HG03103 (cell line): ENCODE data around the gene ZNF784.

Source experiments
- ATAC-seq: cut with Tn5 transposase; IDR thresholded peaks from one replicate; pipeline ENCODE4 v1.9.1; 2021; ENCODE audit warnings: low read depth; ENCODE audit not compliant: unreplicated experiment

ZNF784 gene

DNA sequence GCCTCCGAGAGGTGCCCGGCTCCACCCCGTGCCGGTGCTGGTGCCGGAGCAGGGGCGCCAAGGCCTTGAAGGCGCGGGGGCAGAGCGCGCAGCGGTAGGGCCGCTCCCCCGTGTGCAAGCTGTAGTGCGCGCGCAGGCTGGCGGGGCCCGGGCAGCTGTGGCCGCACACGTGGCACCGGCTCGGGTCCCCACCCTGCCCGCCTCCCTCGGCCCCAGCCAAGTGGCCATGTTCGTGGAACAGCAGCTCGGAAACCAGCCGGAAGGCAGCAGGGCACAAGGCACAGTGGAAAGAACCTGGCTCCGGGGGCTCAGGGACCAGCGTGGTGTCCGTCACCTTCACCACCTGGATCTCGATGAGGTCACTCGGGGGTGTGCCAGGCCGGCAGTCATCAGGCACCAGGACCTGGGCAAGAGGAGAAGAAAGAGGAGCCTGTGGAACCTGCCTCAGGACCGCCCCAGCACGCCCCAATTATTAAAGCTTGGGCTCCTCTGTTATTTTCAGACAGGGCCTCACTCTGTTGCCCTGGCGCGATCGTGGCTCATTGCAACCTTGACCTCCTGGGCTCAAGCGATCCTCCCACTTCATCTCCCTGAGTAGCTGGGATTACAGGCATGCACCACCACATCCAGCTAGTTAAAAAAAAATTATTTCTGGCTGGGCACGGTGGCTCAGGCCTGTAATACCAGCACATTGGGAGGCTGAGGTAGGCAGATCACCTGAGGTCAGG lies 2.0 kb downstream of the ZNF784 start:
- ATAC-seq, result no peak

DNA sequence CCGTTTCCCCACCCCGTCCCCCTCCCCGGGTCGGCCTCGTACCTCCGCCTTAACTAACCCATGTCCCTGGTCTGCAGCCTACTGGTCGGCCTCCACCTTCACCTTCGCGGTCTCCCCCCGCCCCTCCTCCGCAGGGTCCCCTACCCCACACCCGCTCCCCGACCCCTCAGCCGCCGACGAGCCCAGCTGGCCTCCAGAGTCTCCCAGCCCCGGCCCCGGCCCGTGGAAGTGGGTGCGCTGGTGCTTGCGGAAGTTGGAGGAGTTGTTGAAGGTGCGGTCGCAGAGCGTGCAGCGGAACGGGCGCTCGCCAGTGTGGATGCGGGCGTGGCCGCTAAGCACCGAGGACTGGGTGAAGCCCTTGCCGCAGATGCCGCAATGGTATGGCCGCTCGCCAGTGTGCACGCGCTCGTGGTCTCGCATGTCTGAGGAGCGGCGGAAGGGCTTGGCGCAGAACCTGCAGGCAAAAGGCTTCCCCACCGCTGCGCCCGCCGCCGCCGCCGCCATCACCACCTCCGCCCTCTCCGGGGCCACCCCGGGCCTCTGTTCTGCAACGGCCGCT lies 2.6 kb downstream of the ZNF784 start:
- ATAC-seq, result no peak

DNA sequence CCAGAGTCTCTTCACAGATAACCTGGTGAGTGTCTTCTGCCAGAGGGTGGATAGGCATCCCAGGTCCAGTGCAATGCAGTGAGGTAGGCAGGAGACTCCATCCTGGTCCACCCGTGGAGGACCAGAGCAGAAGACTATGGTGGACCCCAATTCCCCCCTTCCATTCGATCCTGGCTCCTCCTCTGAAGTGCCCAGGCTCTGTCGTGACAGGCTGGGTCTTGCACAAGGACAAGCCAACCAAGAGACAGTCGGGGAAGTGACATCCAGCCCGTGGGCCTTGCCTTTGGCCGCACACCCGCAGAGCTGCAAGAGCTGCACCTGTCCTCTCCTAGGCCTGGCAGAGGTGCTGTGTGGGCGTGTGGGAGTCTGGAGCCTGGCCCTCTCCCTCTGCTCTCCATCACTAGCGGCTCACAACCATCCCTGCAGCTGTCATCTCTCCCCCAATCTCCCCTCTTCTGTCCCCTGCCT lies 3.1 kb downstream of the ZNF784 start:
- no peak for ATAC-seq

DNA sequence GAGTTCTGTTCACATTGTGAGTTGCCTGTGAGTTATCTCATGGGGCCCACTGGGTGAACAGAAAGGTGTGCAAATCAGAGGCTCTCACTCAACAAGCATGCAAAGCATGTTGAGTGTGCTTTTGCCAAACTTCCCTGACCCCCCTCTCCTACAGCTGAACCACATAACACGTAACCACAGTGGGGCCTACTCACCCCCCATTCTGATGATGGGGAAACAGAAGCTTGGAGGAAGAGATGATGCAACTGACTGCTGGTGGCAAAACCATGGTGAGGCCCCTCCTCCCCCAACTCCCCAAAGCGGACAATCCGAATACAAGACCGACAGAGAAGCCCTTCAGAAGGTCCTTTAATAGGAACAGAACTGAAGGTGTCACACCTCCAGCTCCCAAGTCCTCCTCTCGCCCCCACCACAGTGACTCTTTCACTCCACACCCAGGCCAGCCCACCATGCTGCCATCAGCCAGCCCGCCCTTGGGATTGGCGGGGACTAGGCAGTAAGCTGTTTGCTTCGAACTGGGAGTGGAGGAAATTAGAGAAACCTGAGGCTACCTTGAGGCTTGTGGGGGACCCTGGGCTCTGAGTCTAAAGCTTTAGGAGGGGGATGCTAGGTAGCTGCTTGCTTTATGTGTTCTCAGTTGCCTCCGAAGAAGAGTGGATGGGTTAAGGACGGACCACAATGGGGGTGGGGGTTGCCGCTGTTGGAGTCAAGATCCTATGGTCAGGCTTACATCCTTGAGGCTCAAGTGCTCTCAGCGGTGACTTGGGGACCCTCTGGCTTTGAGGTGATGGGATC lies 3.8 kb downstream of the ZNF784 start:
- ATAC-seq, result no peak

DNA sequence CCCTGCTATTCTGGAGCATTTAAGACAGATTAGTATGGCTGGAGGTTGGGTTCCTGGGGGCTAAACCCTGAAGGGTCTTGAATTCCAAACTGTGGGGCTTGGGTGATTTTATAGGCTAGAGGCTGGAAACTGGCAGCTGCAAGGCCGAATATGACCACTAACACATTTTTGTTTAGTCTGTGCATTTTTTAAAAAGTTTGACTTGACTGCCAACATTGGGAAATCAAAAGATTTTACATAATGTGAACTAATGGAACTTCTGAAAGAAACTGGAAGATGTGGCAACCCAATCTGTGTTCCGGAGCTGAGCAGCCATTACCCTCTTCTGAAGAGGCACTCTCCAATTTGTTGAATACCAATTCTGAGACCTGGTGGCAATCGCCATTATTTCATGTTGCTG lies 5.1 kb downstream of the ZNF784 start:
- no peak for ATAC-seq

DNA sequence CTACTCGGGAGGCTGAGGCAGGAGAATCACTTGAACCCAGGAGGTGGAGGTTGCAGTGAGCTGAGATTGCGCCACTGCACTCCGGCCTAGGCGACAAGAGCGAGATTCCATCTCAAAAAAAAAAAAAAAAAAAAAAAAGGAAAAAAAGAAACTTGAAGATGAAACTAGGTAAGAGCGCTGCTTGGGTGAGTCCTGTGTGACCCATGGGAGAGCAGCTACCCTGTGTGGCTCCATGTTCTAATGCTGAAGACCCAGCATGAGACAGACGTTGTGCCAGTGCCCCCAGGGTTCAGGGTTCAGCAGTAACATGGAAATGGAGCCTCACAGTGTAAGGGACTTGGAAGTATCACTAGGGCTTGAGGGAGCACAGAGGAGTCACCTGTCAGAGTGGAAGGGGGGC lies 5.9 kb downstream of the ZNF784 start:
- no peak for ATAC-seq

DNA sequence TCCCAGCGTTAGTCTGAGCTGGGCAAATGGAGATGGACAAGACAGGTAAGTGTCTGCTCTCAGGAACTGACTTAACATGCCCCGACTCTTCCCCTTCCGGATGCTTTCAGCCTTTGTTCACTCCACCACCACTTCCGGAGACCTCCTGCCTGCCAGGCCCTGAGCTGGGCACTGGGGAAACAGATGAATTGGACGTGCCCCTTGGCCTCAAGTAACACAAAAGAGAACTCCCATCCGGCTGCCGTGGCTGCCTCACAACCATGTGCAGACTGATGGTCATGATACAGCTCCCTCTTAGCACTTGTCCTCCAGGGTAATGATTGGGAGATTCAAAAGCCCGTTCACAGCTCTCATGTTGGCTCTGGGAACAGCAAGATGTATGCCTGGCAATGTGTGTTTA lies 6.9 kb downstream of the ZNF784 start:
- no peak for ATAC-seq

DNA sequence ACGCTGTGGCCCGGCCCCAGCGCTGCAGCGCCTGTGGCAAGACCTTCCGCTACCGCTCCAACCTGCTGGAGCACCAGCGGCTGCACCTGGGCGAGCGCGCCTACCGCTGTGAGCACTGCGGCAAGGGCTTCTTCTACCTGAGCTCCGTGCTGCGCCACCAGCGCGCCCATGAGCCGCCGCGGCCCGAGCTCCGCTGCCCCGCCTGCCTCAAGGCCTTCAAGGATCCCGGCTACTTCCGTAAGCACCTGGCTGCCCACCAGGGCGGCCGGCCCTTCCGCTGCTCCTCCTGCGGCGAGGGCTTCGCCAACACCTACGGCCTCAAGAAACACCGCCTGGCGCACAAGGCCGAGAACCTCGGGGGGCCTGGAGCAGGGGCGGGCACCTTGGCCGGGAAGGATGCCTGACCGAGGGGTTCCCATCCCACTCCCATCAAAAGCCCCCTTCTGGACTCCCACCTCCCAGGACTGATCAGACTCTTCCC lies 7.9 kb downstream of the ZNF784 start:
- no peak for ATAC-seq

DNA sequence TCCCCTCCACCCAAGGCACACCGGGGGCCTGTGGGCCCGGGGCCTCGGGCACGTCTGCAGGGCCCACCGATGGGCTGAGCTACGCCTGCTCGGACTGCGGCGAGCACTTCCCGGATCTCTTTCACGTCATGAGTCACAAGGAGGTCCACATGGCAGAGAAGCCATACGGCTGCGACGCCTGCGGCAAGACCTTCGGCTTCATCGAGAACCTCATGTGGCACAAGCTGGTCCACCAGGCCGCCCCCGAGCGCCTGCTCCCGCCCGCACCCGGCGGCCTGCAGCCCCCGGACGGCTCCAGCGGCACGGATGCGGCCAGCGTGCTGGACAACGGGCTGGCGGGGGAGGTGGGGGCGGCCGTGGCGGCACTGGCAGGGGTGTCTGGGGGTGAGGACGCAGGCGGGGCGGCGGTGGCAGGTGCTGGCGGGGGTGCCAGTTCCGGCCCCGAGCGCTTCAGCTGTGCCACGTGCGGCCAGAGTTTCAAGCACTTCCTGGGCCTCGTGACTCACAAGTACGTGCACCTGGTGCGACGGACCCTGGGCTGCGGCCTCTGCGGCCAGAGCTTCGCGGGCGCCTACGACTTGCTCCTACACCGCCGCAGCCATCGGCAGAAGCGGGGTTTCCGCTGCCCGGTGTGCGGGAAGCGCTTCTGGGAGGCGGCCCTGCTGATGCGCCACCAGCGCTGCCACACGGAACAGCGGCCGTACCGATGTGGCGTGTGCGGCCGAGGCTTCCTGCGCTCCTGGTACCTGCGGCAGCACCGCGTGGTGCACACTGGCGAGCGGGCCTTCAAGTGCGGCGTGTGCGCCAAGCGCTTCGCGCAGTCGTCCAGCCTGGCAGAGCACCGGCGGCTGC lies 8.6 kb downstream of the ZNF784 start:
- no peak for ATAC-seq

DNA sequence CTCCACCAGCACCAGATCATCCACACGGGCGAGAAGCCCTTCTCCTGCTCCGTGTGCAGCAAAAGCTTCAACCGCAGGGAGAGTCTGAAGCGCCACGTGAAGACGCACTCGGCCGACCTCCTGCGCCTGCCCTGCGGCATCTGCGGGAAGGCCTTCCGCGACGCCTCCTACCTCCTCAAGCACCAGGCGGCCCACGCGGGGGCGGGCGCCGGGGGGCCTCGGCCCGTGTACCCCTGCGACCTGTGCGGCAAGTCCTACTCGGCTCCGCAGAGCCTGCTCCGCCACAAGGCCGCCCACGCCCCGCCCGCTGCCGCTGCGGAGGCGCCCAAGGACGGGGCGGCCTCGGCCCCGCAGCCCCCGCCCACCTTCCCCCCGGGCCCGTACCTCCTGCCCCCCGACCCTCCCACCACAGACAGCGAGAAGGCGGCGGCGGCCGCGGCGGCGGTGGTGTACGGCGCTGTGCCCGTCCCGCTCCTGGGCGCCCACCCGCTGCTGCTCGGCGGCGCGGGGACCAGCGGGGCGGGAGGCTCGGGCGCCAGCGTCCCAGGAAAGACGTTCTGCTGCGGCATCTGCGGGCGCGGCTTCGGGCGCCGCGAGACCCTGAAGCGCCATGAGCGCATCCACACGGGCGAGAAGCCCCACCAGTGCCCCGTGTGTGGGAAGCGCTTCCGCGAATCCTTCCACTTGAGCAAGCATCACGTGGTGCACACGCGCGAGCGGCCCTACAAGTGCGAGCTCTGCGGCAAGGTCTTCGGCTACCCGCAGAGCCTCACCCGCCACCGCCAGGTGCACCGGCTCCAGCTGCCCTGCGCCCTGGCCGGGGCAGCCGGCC lies 9.4 kb downstream of the ZNF784 start:
- ATAC-seq, result no peak

DNA sequence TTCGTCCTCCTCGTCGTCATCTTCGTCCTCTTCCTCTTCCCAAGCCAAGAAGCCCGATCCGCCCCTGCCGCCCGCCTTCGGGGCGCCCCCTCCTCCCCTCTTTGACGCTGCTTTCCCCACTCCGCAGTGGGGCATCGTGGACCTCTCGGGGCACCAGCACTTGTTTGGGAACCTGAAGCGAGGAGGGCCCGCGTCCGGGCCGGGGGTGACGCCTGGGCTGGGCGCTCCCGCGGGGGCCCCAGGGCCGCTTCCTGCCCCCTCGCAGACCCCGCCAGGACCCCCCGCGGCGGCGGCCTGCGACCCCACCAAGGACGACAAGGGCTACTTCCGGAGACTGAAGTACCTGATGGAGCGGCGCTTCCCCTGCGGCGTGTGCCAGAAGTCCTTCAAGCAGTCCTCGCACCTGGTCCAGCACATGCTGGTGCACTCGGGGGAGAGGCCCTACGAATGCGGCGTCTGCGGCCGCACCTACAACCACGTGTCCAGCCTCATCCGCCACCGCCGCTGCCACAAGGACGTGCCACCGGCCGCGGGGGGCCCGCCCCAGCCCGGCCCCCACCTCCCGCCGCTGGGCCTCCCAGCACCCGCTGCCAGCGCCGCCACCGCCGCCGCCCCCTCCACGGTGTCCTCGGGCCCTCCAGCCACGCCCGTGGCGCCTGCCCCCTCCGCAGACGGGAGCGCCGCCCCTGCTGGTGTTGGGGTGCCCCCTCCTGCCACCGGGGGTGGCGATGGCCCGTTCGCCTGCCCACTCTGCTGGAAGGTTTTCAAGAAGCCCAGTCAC lies 10.2 kb downstream of the ZNF784 start:
- no peak for ATAC-seq

DNA sequence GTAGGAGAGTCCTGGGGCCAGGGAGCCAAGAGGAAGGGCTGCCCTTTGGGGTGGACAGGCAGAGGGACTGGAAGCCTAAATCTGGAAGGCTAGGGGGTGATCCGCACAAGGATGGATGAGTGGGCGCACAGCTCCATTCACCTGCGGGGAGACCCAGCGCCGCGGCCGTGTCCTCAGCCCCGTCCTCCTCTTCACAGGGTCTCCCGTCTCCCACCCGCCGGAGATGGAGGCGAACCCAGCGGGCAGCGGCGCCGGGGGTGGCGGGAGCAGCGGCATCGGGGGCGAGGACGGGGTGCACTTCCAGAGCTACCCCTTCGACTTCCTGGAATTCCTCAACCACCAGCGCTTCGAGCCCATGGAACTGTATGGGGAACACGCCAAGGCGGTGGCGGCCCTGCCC lies 11.0 kb downstream of the ZNF784 start:
- no peak for ATAC-seq

DNA sequence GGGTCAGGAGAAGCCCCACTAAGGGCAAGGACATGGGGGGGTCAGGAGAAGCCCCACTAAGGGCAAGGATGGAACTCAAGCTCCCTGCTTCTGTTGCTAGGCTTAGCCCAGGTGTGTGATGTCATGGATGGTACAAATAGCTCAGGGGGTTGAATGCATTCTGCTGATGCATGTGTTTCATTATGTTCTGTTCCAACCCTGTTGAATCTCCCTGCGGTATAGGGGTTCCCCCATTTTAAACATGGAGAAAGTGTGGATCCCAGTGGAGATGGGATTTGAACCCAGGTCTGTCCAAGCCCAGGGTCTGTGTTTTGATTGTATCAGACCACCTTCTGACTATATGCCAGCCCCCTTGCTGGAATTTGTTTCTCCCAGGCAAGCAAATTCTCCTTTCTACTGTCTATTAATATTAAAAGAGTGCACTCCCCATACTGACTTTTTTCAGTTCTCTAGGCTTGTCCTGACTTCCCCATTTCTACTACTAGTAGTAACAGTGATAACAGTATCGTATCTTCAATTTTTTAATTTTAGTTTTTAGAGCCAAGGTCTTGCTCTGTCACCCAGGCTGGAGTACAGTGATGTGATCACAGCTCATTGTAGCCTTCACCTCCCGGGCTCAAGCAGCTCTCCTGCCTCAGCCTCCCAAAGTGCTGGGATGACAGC lies 12.3 kb downstream of the ZNF784 start:
- ATAC-seq, result no peak

DNA sequence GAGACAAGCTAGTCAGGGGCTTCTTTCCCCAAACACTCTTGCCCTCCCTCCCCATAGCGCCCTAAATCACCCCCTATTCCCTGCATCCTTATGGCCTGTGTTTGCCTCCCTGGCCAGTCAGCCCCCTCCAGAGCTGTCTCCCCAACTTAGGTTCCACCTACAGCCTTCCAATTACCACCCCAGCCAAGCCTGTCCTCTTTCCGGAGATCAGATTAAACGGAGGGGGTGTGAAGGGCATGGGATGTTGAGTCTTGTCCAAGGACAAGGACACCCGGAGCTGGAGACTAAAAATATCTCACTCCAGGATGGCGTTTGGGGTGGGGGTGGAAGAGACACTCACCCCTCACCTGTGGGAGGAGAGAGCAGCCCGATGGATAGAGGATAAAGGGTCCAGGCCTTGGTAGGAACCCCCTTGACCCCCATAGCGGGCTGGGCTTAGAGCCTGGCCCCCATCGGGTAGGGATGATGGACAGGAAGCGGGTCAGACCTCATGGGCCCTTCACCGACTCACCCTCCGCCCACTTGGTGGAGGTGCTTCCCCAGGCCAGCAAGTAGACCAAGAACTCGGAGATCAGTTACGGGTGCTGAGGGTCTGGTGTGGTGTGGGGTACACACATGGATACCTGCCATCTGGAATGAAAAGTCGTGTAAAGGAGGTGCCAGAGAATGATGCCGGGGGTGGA lies 12.9 kb downstream of the ZNF784 start:
- ATAC-seq, result no peak

DNA sequence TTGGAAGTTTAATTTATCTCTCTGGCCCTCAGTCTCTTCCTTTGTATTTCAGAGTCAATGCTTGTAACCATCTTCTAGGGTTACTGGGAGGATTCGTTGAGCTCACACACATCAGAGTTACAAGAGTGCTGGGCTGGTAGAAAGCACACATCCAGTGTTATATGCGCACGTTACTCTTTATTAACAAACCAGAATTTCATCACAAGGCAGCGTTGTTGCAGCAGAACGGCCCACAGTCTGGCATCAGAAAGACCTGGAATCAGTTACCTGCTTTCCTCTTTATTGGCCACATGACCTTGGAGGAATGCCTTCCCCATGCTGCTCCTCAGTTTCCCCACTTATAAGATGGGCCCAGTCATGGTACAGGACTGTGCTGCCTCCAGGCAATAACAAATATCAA lies 15.0 kb downstream of the ZNF784 start:
- ATAC-seq, result no peak

DNA sequence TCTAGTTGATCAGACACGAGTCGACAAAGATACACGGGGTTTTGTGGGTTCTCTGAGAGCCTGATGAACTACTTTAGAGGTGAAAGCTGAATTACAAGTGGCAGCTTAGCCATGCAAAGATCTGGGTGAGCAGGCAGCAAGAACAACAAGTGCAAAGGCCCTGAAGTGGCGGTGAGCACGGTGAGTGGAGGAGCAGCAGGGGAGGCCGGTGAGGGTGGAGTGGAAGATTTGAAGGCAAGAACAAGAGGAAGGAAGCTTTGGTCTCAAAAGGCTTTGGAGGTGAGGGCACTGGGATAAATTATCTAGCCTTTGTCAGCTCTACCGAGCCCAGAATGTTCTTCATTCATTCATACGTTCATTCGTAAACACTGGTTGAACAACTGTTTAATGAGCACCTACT lies 17.5 kb downstream of the ZNF784 start:
- ATAC-seq, result no peak

DNA sequence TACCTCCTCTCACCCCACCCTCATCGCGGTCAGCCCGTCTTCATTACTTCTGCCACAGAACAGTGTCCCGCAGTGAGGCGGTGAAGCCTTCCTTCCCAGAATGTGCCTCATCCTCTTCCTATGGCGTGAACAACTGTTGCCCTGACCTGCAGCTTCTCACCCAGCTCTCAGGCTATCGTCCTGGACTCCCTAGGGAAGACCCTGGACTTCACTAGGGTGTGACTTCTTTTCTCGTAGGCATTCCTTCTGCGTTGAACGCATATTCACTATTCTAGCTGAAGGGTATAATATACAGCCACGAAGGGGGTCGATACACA lies 17.9 kb downstream of the ZNF784 start:
- no peak for ATAC-seq
